Ishikawa (cell line): ENCODE measurements around the gene FKBP7.

Source experiments
- CEBPB ChIP-seq: IDR thresholded peaks from 2 replicates; pipeline ENCODE4 v1.6.1; 2012
- CREB1 ChIP-seq: IDR thresholded peaks from 2 replicates; pipeline ENCODE4 v1.6.1; 2012; ENCODE audit warnings: low read depth
- EGR1 ChIP-seq: IDR thresholded peaks from 2 replicates; pipeline ENCODE4 v1.6.1; 2012
- EP300 ChIP-seq: IDR thresholded peaks from 2 replicates; pipeline ENCODE4 v1.6.1; 2012; ENCODE audit warnings: borderline replicate concordance
- FOXM1 ChIP-seq: IDR thresholded peaks from 2 replicates; pipeline ENCODE4 v1.6.1; 2012; ENCODE audit warnings: low read depth, borderline replicate concordance
- NFIC ChIP-seq: IDR thresholded peaks from 2 replicates; pipeline ENCODE4 v1.6.1; 2012
- RAD21 ChIP-seq: IDR thresholded peaks from 2 replicates; pipeline ENCODE4 v1.6.1; 2012; ENCODE audit warnings: low read depth
- REST ChIP-seq: IDR thresholded peaks from 2 replicates; pipeline ENCODE4 v1.6.1; 2012; ENCODE audit warnings: low read depth, mild to moderate bottlenecking
- TAF1 ChIP-seq: IDR thresholded peaks from 2 replicates; pipeline ENCODE4 v1.6.1; 2012; ENCODE audit warnings: low read depth, mild to moderate bottlenecking
- TCF12 ChIP-seq: IDR thresholded peaks from 2 replicates; pipeline ENCODE4 v1.6.1; 2012; ENCODE audit warnings: low read depth
- TEAD4 ChIP-seq: IDR thresholded peaks from 2 replicates; pipeline ENCODE4 v1.6.1; 2012
- USF1 ChIP-seq: IDR thresholded peaks from 2 replicates; pipeline ENCODE4 v1.6.1; 2012
- YY1 ChIP-seq: IDR thresholded peaks from 2 replicates; pipeline ENCODE4 v1.6.1; 2012; ENCODE audit warnings: low read depth
- ZBTB7A ChIP-seq: IDR thresholded peaks from 2 replicates; pipeline ENCODE4 v1.6.1; 2012; ENCODE audit warnings: low read depth
- TF ChIP-seq, protein P1 (sequence below): IDR thresholded peaks from 2 replicates; pipeline ENCODE4 v1.6.1; 2012

The FKBP7 gene

DNA sequence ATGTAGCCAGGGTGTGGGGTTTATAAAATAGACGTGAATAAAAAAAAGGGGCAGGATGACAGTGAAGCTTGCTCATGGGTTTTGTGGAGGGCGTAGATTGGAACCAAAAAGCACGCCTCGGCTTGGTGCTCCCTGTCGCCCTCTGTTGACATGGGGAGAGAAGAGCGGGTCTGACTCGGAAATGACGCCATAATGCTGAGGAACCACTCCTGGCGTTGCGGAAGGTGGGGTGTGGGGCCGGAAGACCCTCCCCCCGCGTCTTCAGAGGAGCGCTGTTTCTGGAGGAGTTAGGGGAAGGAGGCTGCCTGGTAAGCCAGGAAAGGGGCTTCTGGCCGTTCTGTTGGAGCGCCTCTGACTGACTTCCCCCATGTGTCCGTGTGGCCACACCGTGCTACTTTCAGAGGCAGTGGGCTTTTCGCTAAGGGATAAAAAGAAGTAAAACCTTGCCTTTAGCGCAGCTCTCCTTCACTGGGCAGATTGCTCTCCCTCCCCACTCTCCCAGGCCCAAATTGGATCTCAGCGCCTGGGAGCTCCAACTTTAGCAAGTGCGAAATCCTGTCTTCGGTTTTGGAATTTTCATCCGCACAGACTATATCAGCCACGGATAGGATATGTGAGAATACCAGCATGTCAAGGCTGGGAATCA, 44.7 kb upstream of the FKBP7 start:
- TF ChIP-seq, protein P1, sequence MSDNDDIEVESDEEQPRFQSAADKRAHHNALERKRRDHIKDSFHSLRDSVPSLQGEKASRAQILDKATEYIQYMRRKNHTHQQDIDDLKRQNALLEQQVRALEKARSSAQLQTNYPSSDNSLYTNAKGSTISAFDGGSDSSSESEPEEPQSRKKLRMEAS, result peak; percentile 89
- peak; percentile 37 for TF ChIP-seq TEAD4
- TF ChIP-seq NFIC, result no peak
- TF ChIP-seq EP300, result no peak
- no peak for TF ChIP-seq USF1
- TF ChIP-seq YY1, result peak; percentile 64; the same call in 1 of the 2 replicates
- TF ChIP-seq CEBPB, result no peak
- TF ChIP-seq FOXM1, result no peak
- TF ChIP-seq ZBTB7A, result peak; percentile 75; the same call in 1 of the 2 replicates
- no peak for TF ChIP-seq REST
- TF ChIP-seq TCF12, result peak; percentile 66; the same call in 1 of the 2 replicates
- peak; percentile 85 for TF ChIP-seq CREB1
- TF ChIP-seq EGR1, result no peak
- peak; percentile 88 for TF ChIP-seq TAF1
- peak; percentile 47 for TF ChIP-seq RAD21

DNA sequence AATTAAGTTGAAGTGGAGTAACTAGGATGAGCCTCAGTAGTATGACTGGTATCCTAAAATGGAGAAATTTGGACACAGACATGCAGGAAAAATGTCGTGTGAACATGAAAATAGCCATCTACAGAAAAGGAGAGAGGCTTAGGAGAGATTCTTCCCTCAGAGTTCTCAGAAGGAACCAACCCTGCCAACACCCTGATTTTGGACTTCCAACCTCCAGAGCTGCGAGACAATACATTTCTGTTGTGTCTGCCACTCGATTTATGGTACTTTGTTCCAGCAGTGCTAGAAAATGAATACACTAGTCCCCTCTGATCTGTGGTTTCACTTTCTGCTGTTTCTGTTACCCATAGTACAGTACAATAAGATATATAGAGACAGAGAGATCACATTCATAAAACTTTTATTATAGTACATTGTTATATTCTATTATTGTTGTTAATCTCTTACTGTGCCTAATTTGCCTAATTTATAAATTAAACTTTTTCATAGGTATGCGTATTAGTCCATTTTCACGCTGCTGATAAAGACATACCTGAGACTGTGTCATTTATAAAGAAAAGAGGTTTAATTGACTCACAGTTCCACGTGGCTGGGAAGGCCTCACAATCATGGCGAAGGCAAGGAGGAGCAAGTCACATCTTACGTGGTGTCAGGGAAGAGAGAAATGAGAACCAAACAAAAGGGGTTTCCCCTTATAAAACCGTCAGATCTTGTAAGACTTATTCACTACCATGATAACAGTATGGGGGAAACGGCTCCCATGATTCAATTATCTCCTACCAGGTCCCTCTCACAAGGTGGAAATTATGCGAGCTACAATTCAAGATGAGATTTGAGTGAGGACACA, 43.1 kb upstream of the FKBP7 start:
- no peak for TF ChIP-seq ZBTB7A
- TF ChIP-seq EGR1, result no peak
- TF ChIP-seq TCF12, result no peak
- TF ChIP-seq RAD21, result no peak
- TF ChIP-seq EP300, result no peak
- no peak for TF ChIP-seq USF1
- TF ChIP-seq REST, result no peak

DNA sequence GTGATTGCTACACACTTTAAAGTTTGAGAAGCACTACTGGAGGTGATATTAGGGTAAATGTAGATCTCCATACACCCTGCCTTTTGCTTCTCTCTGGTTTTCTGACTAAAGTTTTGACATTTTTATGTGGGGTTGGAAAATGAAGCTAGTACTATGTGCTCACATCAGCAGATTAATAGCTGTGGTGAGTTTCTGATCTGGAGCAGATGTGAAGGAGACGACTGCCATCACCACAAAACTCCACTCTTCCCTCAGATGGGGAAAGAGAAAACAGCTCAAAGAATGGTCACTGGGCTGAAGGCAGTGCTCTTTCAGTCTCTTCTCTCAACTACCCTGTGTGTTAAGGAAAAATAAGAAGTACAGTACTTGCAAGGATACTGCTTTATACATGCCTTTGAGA, 39.1 kb upstream of the FKBP7 start:
- TF ChIP-seq EGR1 (no peak), USF1 (no peak), ZBTB7A (no peak), CEBPB (no peak), CREB1 (no peak), TAF1 (no peak), FOXM1 (no peak), RAD21 (no peak)

DNA sequence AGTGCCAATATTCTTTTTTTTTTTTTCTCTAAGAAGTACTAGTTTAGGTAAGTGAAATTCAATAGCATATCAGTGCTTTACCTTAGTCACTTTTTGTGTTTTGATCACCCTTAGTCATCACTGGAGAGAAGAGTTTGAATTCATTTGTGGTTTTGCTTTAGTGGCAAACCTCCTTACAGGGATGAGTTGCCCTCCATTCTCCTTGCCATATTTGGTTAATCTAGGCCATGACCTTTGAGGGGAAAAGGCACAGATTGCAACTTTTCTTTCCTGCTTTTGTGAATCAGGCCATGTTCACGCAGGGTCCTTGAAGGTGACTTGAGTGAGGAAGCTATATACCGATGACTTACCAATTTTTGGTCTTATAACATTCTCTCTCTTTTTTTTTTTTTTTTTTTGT, 36.3 kb upstream of the FKBP7 start:
- TF ChIP-seq, protein P1, result no peak
- no peak for TF ChIP-seq NFIC
- TF ChIP-seq RAD21, result no peak
- TF ChIP-seq TCF12, result no peak
- TF ChIP-seq TEAD4, result no peak
- no peak for TF ChIP-seq TAF1
- TF ChIP-seq ZBTB7A, result no peak
- TF ChIP-seq EGR1, result no peak

DNA sequence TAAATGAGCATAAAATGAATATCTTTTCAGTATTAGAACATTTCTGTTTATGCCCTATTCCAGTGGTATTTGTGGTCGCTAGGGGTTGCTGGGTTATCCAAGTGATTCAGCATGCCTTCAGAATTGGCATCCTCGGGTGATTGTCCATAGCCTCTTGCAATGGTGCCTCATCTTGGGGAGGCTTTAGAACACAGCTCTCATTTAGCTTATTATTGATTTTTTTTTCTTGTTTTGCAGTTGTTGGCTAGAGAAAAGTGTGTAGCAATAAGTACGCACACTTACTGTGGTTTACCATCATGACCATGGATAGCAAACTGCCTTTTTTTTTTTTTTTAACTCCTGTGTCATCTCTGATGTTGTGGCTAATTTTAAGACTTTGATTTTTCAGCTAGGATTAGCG, 35.5 kb upstream of the FKBP7 start:
- TF ChIP-seq, protein P1, result no peak
- TF ChIP-seq REST, result no peak
- no peak for TF ChIP-seq YY1
- no peak for TF ChIP-seq TAF1
